ENCODE results near the gene HSPG2. TPM values are rescaled to one million over a fixed set of nuclear protein-coding genes. Genes with fewer than 3 reads are reported as not detected.
A peak's percentile ranks its signal among the peaks of the same experiment; 100 is the strongest.

Gene HSPG2
- total and polyA plus RNA-seq, 9 of the 15 experiments (the other 6 are each of a cell fraction or from before 2014, with no cell fraction given) = 0.14 to 160 (median 15.7) TPM

GRCh38 chr1:21783679-21784603, 153.2 kb downstream of the HSPG2 start (continued):
- TF ChIP-seq THRAP3 (IDR thresholded peaks at IDR 0.05; ENCODE audit: borderline replicate concordance) (peak; percentile 74; the same call in 1 of the 2 replicates), UBTF (IDR thresholded peaks at IDR 0.05; ENCODE audit: borderline replicate concordance in 1 of 2, low read depth in 2 of 2, low read length in 2 of 2) (0 out of 4 replicates have a peak, but pooled peaks of 1 of the 2 experiments have one; percentile 13), BRD9 (IDR thresholded peaks at IDR 0.05; ENCODE audit: low read depth, partially characterized antibody) (peak; percentile 75), NFYB (IDR thresholded peaks at IDR 0.05; ENCODE audit: extremely low read depth, insufficient read length) (peak; percentile 25), OTX1 (CRISPR knock-in tag; IDR thresholded peaks at IDR 0.05) (peak; percentile 12; the same call in 1 of the 2 replicates), GTF2E2 (tag; IDR thresholded peaks at IDR 0.05) (peak; percentile 22; the same call in 1 of the 2 replicates), ZEB2 (IDR thresholded peaks at IDR 0.05) (0 out of 2 replicates have a peak, but pooled peaks have one; percentile 13), ZHX1 (conservative IDR thresholded peaks at IDR 0.05; ENCODE audit: low read length) (no peak), HCFC1 (IDR thresholded peaks at IDR 0.05; ENCODE audit: low read depth, low read length) (peak; percentile 100), SRSF3 (IDR thresholded peaks at IDR 0.05; ENCODE audit: insufficient read depth, low read length) (no peak), NFE2 (IDR thresholded peaks at IDR 0.05; ENCODE audit: low read depth) (0 out of 2 replicates have a peak, but pooled peaks have one; percentile 15), C11orf30 (IDR thresholded peaks at IDR 0.05; ENCODE audit: low read depth) (peak; percentile 36; the same call in 1 of the 2 replicates), ZNF324 (CRISPR knock-in tag; IDR thresholded peaks at IDR 0.05) (0 out of 2 replicates have a peak, but pooled peaks have one; percentile 15), SMARCC2 (IDR thresholded peaks at IDR 0.05; ENCODE audit: low read depth) (no peak; the same call in none of the 2 replicates), HBP1 (CRISPR knock-in tag; IDR thresholded peaks at IDR 0.05) (peak; percentile 52; the same call in 1 of the 2 replicates), HMGXB4 (CRISPR knock-in tag; IDR thresholded peaks at IDR 0.05) (0 out of 2 replicates have a peak, but pooled peaks have one; percentile 4), TAL1 (IDR thresholded peaks at IDR 0.05) (0 out of 2 replicates have a peak, but pooled peaks have one; percentile 37)
